HepG2 (cell line): ENCODE data around the gene THSD4. TPM values are rescaled to one million over a fixed set of nuclear protein-coding genes. Genes with fewer than 3 reads are reported as not detected.

Source experiments
- ATAC-seq: fragments of 200-7000 bp; cut with Tn5 transposase; 3 replicates; pipeline ENCODE4 v1.9.1; 2020; ENCODE audit warnings: mild to moderate bottlenecking, moderate library complexity
- BruUV-seq: library from RNA; stranded (reverse); fragments of 400-500 nt; replicated peaks from 2 replicates; lab custom pipeline; 2021; lab: Mats Ljungman, UMichigan
- CTCF ChIA-PET: fragments of 300-600 bp; formaldehyde crosslinking; extraction: SDS; loops from one replicate; lab custom pipeline; 2021; ENCODE audit warnings: low total read pairs, inconsistent platforms, low intra/inter-chr PET ratio; lab: Yijun Ruan, JAX
- POLR2A ChIA-PET: fragments of 350-600 bp; sonication (Branson Sonifier 250); formaldehyde crosslinking; loops from one replicate; lab custom pipeline; 2020; ENCODE audit warnings: antibody characterized with exemption, inconsistent platforms; lab: Yijun Ruan, JAX
- DNase-seq: peaks from one replicate; pipeline ENCODE4 v3.0.0-alpha.2; 2015; ENCODE audit warnings: low spot score
- FAIRE-seq: peaks from 3 replicates; lab custom pipeline; 2011; peaks lifted over from hg19 to GRCh38; lab: Jason Lieb, UNC
- H2AFZ ChIP-seq: one replicate; pipeline ENCODE4 v1.6.1; 2011; ENCODE audit warnings: low read length, inconsistent platforms
- H3K27ac ChIP-seq: fragments of 300-600 bp; 3 replicates; pipeline ENCODE4 v1.8.0; 2011; ENCODE audit warnings: mixed run types, mild to moderate bottlenecking, mixed read lengths, low read length, inconsistent platforms; ENCODE audit not compliant: insufficient read depth; ENCODE audit errors: extremely low read length
- H3K27me3 ChIP-seq, 2 experiments: fragments of 200-600 bp in 1 of 2; 2 replicates in 1 of 2; 3 replicates in 1 of 2; pipeline versions ENCODE4 v1.6.0 to v1.8.0; 2011; ENCODE audit warnings: low read length in 2 of 2, mild to moderate bottlenecking in 2 of 2, moderate library complexity in 2 of 2, inconsistent platforms in 1 of 2; ENCODE audit not compliant: insufficient read depth in 2 of 2, control insufficient read depth in 1 of 2
- H3K36me3 ChIP-seq, 2 experiments: fragments of 200-600 bp in 1 of 2; replicated peaks in 1 of 2; 2 replicates in 1 of 2; 3 replicates in 1 of 2; pipeline versions ENCODE4 v1.5.1 to v1.8.0; 2011; ENCODE audit warnings: low read length in 2 of 2, inconsistent platforms in 1 of 2; ENCODE audit not compliant: insufficient read depth in 2 of 2, control insufficient read depth in 1 of 2
- H3K4me1 ChIP-seq: 2 replicates; pipeline ENCODE4 v1.5.1; 2012; ENCODE audit warnings: low read length, inconsistent platforms; ENCODE audit not compliant: insufficient read depth
- H3K4me2 ChIP-seq: 2 replicates; pipeline ENCODE4 v1.6.0; 2011; ENCODE audit warnings: low read depth, low read length, inconsistent platforms
- H3K4me3 ChIP-seq, 3 experiments: fragments of 200-600 bp in 1 of 3; sonication (generic), shearing (Covaris generic) in 1 of 3; replicated peaks in 1 of 3; 2 replicates each; pipeline ENCODE4 v1.5.1; 2011 to 2016; ENCODE audit warnings: low read length in 3 of 3, inconsistent platforms in 2 of 3, low read depth in 2 of 3, mild to moderate bottlenecking in 2 of 3, control low read depth in 1 of 3, mixed read lengths in 1 of 3; ENCODE audit not compliant: insufficient read depth in 1 of 3
- H3K79me2 ChIP-seq: one replicate; pipeline ENCODE4 v1.6.1; 2011; ENCODE audit warnings: low read length, inconsistent platforms; ENCODE audit not compliant: insufficient read depth
- H3K9ac ChIP-seq: 2 replicates; pipeline ENCODE4 v1.6.0; 2011; ENCODE audit warnings: mild to moderate bottlenecking, low read depth, low read length, inconsistent platforms; ENCODE audit not compliant: insufficient read depth
- H3K9me3 ChIP-seq: 2 replicates; pipeline ENCODE4 v1.5.1; 2012; ENCODE audit warnings: mild to moderate bottlenecking, low read length
- H4K20me1 ChIP-seq: 2 replicates; pipeline ENCODE4 v1.6.0; 2011; ENCODE audit warnings: inconsistent platforms, mild to moderate bottlenecking, low read length, moderate library complexity; ENCODE audit not compliant: insufficient read depth
- ARNTL ChIP-seq: sonication (generic); formaldehyde crosslinking; IDR thresholded peaks from 2 replicates; pipeline ENCODE4 v1.4.0; 2020; ENCODE audit warnings: mild to moderate bottlenecking, missing genetic modification reagents
- CREB1 ChIP-seq, 2 experiments: fragments of 450-650 bp in 1 of 2; IDR thresholded peaks; 2 replicates each; pipeline ENCODE4 v1.6.1; 2016 to 2017; ENCODE audit warnings: control low read depth in 1 of 2, mild to moderate bottlenecking in 1 of 2, missing compliant biosample characterization in 1 of 2, missing genetic modification characterization in 1 of 2
- ELF3 ChIP-seq: IDR thresholded peaks from 2 replicates; pipeline ENCODE4 v1.6.1; 2016; ENCODE audit warnings: missing genetic modification reagents, missing compliant biosample characterization
- PCBP1 ChIP-seq: fragments of 200-400 bp; formaldehyde crosslinking; IDR thresholded peaks from 2 replicates; pipeline ENCODE4 v1.6.1; 2017; ENCODE audit warnings: mild to moderate bottlenecking, low read depth, low read length, borderline replicate concordance
- PITX1 ChIP-seq: sonication (generic); formaldehyde crosslinking; IDR thresholded peaks from 2 replicates; pipeline ENCODE4 v1.5.1; 2020; ENCODE audit warnings: mild to moderate bottlenecking, missing genetic modification reagents
- SRF ChIP-seq: IDR thresholded peaks from 2 replicates; pipeline ENCODE4 v1.6.1; 2011; ENCODE audit warnings: mild to moderate bottlenecking, low read depth, low read length, moderate library complexity
- STAT5B ChIP-seq: sonication (generic); formaldehyde crosslinking; IDR thresholded peaks from 2 replicates; pipeline ENCODE4 v1.4.0; 2020; ENCODE audit warnings: missing genetic modification reagents
- SYNCRIP ChIP-seq: fragments of 200-400 bp; formaldehyde crosslinking; IDR thresholded peaks from 2 replicates; pipeline ENCODE4 v1.6.1; 2018; ENCODE audit warnings: mild to moderate bottlenecking, low read depth, low read length; ENCODE audit not compliant: insufficient read depth
- ZNF674 ChIP-seq: sonication (generic); formaldehyde crosslinking; IDR thresholded peaks from 2 replicates; pipeline ENCODE4 v1.5.0; 2020; ENCODE audit warnings: low read depth, mild to moderate bottlenecking, missing genetic modification reagents
- WGBS: methylation state at CpG from one replicate; pipeline ENCODE4 v1.1.6; 2017; ENCODE audit warnings: low lambda C conversion rate; 5-methylcytosine and 5-hydroxymethylcytosine counted together
- in situ Hi-C: cut with HindIII; loops from 2 replicates; pipeline ENCODE4 v1.10.0; 2017; ENCODE audit warnings: low pct_unique_long_range_greater_than_20kb; ENCODE audit not compliant: extremely low pct_ligation_motif_present
- intact Hi-C: fragments of 100-400 bp; cut with micrococcal nuclease; formaldehyde crosslinking; loops from one replicate; pipeline ENCODE4 v1.10.0; 2022; ENCODE audit not compliant: unreplicated experiment
- polyA plus RNA-seq, 8 experiments: library from polyadenylated mRNA; depleted of rRNA in 3 of 8; stranded (reverse) in 7 of 8; unstranded in 1 of 8; fragments of >200 nt; fragmentation: Illumina TruSeq in 4 of 8; extraction: Trizol in 4 of 8; gene quantifications; 2 replicates each; pipeline versions ENCODE4 v1.2.1 to v1.2.3, GENCODE V29; 2011 to 2016; ENCODE audit warnings: low read depth in 4 of 8, missing spikeins in 1 of 8, mixed read lengths in 1 of 8; ENCODE audit not compliant: insufficient read depth in 1 of 8
- total RNA-seq, 5 experiments: library from RNA; depleted of rRNA; stranded (reverse); fragments of >200 nt; fragmentation: Illumina TruSeq; extraction: Trizol; gene quantifications; 2 replicates each; pipeline ENCODE4 v1.2.3, GENCODE V29; 2016; ENCODE audit warnings: low read depth in 1 of 5
- TF ChIP-seq, protein P1 (sequence below): fragments of 450-650 bp; IDR thresholded peaks from 2 replicates; pipeline ENCODE4 v1.6.1; 2017

The THSD4 gene
- total and polyA plus RNA-seq, 2 of the 13 experiments (the other 11 are each of a cell fraction or from before 2014, with no cell fraction given): 0.07 to 0.21 TPM

- H3K4me1 ChIP-seq: no peaks in the 10 kb centered on the region
- BruUV-seq: no TSS peak
- H3K9ac ChIP-seq: no peak overlapping the region
- intact Hi-C loops: no loop called here
- in situ Hi-C loops: no loop called here
- H4K20me1 ChIP-seq: no peaks in the 10 kb centered on the region
- FAIRE-seq (no peak), ATAC-seq (no peak), DNase-seq (no peak)
- CTCF ChIA-PET: no interaction called here
- H2AFZ ChIP-seq: no peak overlapping the region
- no peaks in the 10 kb centered on the region for H3K79me2 ChIP-seq
- no peak overlapping the region for H3K4me3 ChIP-seq
- H3K4me2 ChIP-seq: no peak overlapping the region
- no peaks in the 10 kb centered on the region for H3K9me3 ChIP-seq
- WGBS: 39% methylated on average over 8 of the region's 11 CpGs
- TF ChIP-seq ELF3 (CRISPR knock-in tag) (no peak), PCBP1 (no peak), PITX1 (CRISPR knock-in tag) (no peak), ARNTL (CRISPR knock-in tag) (no peak), ZNF674 (no peak), SRF (no peak), CREB1 (IDR thresholded peaks at IDR 0.05) (no peak), CREB1 (CRISPR knock-in tag; IDR thresholded peaks at IDR 0.05) (no peak), STAT5B (CRISPR knock-in tag) (no peak), SYNCRIP (no peak)
- TF ChIP-seq, protein P1, sequence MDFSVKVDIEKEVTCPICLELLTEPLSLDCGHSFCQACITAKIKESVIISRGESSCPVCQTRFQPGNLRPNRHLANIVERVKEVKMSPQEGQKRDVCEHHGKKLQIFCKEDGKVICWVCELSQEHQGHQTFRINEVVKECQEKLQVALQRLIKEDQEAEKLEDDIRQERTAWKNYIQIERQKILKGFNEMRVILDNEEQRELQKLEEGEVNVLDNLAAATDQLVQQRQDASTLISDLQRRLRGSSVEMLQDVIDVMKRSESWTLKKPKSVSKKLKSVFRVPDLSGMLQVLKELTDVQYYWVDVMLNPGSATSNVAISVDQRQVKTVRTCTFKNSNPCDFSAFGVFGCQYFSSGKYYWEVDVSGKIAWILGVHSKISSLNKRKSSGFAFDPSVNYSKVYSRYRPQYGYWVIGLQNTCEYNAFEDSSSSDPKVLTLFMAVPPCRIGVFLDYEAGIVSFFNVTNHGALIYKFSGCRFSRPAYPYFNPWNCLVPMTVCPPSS: no peak
- H3K27ac ChIP-seq: no peak overlapping the region
- POLR2A ChIA-PET: no interaction called here
- peaks cover 0 to 23% of the 10 kb centered on the region in 2 experiments; a peak in 1 of 5 replicates for H3K27me3 ChIP-seq
- H3K36me3 ChIP-seq: no peaks in the 10 kb centered on the region
Measured at GRCh38 chr15:71628988-71629770, 513.9 kb downstream of the THSD4 start.
